Measurements from ENCODE around the gene POP7.

DNA sequence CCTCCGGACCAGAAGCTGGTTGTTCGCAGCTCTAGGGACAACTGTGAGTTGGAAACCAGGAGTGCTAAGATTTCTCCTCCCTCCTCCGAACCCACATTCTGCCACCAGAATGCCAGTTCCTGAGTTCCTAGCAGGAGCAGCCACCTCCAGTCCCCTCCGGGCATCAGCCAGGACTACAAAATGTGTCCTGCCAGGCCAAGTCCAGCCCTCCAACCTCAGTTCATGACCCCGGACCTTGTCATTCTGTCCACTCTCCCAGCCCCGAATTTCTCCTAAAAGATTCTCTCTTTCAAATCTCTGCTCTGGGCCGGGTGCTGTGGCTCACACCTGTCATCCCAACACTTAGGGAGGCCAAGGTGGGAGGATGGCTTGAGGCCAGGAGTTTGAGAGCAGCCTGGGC lies 29.8 kb downstream of the POP7 start:
- TF ChIP-seq, protein P1, sequence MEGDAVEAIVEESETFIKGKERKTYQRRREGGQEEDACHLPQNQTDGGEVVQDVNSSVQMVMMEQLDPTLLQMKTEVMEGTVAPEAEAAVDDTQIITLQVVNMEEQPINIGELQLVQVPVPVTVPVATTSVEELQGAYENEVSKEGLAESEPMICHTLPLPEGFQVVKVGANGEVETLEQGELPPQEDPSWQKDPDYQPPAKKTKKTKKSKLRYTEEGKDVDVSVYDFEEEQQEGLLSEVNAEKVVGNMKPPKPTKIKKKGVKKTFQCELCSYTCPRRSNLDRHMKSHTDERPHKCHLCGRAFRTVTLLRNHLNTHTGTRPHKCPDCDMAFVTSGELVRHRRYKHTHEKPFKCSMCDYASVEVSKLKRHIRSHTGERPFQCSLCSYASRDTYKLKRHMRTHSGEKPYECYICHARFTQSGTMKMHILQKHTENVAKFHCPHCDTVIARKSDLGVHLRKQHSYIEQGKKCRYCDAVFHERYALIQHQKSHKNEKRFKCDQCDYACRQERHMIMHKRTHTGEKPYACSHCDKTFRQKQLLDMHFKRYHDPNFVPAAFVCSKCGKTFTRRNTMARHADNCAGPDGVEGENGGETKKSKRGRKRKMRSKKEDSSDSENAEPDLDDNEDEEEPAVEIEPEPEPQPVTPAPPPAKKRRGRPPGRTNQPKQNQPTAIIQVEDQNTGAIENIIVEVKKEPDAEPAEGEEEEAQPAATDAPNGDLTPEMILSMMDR (conservative IDR thresholded peaks at IDR 0.05; ENCODE audit: low read length) = no peak
- no peak for TF ChIP-seq EZH2phosphoT487 (IDR thresholded peaks at IDR 0.05; ENCODE audit: borderline replicate concordance)

Measured in Loucy (cell line).